ENCODE measurements around the gene UQCC3. TPM values are rescaled to one million over a fixed set of nuclear protein-coding genes. Genes with fewer than 3 reads are reported as not detected.
A peak's percentile ranks its signal among the peaks of the same experiment; 100 is the strongest.

The UQCC3 gene
- total and polyA plus RNA-seq, 9 of the 15 experiments (the other 6 are each of a cell fraction or from before 2014, with no cell fraction given) = 3.3 to 44.3 (median 8.0) TPM

GRCh38 chr11:62666259-62666926 lies 5.1 kb upstream of the UQCC3 start (continued):
- TF ChIP-seq AFF1 (IDR thresholded peaks at IDR 0.05; ENCODE audit: low read depth in 1 of 2, partially characterized antibody in 2 of 2) (no peak), LARP7 (IDR thresholded peaks at IDR 0.05) (no peak), PCBP1 (IDR thresholded peaks at IDR 0.05; ENCODE audit: low read depth, low read length, poor library complexity, severe bottlenecking) (no peak), PBX2 (CRISPR knock-in tag; IDR thresholded peaks at IDR 0.05; ENCODE audit: low read depth) (no peak), PBX2 (tag; conservative IDR thresholded peaks at IDR 0.05; ENCODE audit: low read depth) (no peak), MEF2A (IDR thresholded peaks at IDR 0.05; ENCODE audit: control insufficient read depth, low read depth, low read length) (no peak), PPARD (CRISPR knock-in tag; IDR thresholded peaks at IDR 0.05) (no peak), KLF16 (IDR thresholded peaks at IDR 0.05) (no peak), HNRNPL (IDR thresholded peaks at IDR 0.05; ENCODE audit: low read depth, low read length) (0 out of 2 replicates have a peak, but pooled peaks have one; percentile 62), POLR2AphosphoS5 (IDR thresholded peaks at IDR 0.05; ENCODE audit: control insufficient read depth, insufficient read depth, low read depth, low read length) (peak; percentile 40; the same call in 1 of the 2 replicates), STAT5B (CRISPR knock-in tag; IDR thresholded peaks at IDR 0.05) (no peak), ZNF436 (CRISPR knock-in tag; IDR thresholded peaks at IDR 0.05) (0 out of 2 replicates have a peak, but pooled peaks have one; percentile 31), SIN3A (IDR thresholded peaks at IDR 0.05; ENCODE audit: borderline replicate concordance in 2 of 2, control insufficient read depth in 1 of 2, low read depth in 2 of 2, low read length in 2 of 2) (0 out of 4 replicates have a peak, but pooled peaks of 1 of the 2 experiments have one; percentile 7), PHB (CRISPR knock-in tag; IDR thresholded peaks at IDR 0.05) (0 out of 2 replicates have a peak, but pooled peaks have one; percentile 48), RBFOX2 (IDR thresholded peaks at IDR 0.05; ENCODE audit: low read depth, low read length) (0 out of 2 replicates have a peak, but pooled peaks have one; percentile 2), ZNF316 (IDR thresholded peaks at IDR 0.05) (no peak), ZNF311 (CRISPR knock-in tag; IDR thresholded peaks at IDR 0.05) (no peak), CBX1 (IDR thresholded peaks at IDR 0.05; ENCODE audit: low read depth) (0 out of 2 replicates have a peak, but pooled peaks have one; percentile 36), ZNF274 (IDR thresholded peaks at IDR 0.05; ENCODE audit: borderline replicate concordance, low read depth, low read length) (no peak; the same call in 1 of the 2 replicates)
- TF ChIP-seq, protein P1, sequence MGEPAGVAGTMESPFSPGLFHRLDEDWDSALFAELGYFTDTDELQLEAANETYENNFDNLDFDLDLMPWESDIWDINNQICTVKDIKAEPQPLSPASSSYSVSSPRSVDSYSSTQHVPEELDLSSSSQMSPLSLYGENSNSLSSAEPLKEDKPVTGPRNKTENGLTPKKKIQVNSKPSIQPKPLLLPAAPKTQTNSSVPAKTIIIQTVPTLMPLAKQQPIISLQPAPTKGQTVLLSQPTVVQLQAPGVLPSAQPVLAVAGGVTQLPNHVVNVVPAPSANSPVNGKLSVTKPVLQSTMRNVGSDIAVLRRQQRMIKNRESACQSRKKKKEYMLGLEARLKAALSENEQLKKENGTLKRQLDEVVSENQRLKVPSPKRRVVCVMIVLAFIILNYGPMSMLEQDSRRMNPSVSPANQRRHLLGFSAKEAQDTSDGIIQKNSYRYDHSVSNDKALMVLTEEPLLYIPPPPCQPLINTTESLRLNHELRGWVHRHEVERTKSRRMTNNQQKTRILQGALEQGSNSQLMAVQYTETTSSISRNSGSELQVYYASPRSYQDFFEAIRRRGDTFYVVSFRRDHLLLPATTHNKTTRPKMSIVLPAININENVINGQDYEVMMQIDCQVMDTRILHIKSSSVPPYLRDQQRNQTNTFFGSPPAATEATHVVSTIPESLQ (CRISPR knock-in tag; IDR thresholded peaks at IDR 0.05) = no peak
